ENCODE data around the gene ERVV-1.
"Not testable (repeated sequence)": the region's sequence is repeated elsewhere in the genome, so short reads cannot be mapped to it uniquely, and the experiment has no call there.

ERVV-1 gene

GRCh38 chr19:53019684-53020083, 6.0 kb downstream of the ERVV-1 start:
- no peak for DNase-seq (ENCODE audit: low read depth in 2 of 2)

GRCh38 chr19:53028306-53028705, 14.6 kb downstream of the ERVV-1 start:
- not testable (repeated sequence) for DNase-seq (ENCODE audit: low read depth in 2 of 2)

- DNase-seq (ENCODE audit: low read depth in 2 of 2): no peak
These were observed 20.3 kb downstream of the ERVV-1 start for GRCh38 chr19:53034054-53034453.

- no peak for DNase-seq (ENCODE audit: low read depth in 2 of 2)
These were observed 21.4 kb downstream of the ERVV-1 start for GRCh38 chr19:53034948-53035675.

- DNase-seq (ENCODE audit: low read depth in 2 of 2): peak in 1 of 2 experiments; percentile 5
These were observed 23.7 kb downstream of the ERVV-1 start for GRCh38 chr19:53037101-53038097.

- no peak for DNase-seq (ENCODE audit: low read depth in 2 of 2)
These were observed 27.6 kb downstream of the ERVV-1 start for GRCh38 chr19:53041366-53041765.

- no peak for DNase-seq (ENCODE audit: low read depth in 2 of 2)
These were observed 31.8 kb downstream of the ERVV-1 start for GRCh38 chr19:53045536-53045935.

GRCh38 chr19:53047379-53047778, 33.7 kb downstream of the ERVV-1 start:
- DNase-seq (ENCODE audit: low read depth in 2 of 2): no peak

GRCh38 chr19:53055117-53055516, 41.4 kb downstream of the ERVV-1 start:
- DNase-seq (ENCODE audit: low read depth in 2 of 2): no peak

GRCh38 chr19:53057904-53058580, 44.3 kb downstream of the ERVV-1 start:
- DNase-seq (ENCODE audit: low read depth in 2 of 2): no peak

Data from fibroblast of skin of left quadriceps (primary cell).